ENCODE data around the gene POU6F2.

The POU6F2 gene

GRCh38 chr7:39413636-39414223 lies 436.0 kb downstream of the POU6F2 start:
- no peak for DNase-seq

DNA sequence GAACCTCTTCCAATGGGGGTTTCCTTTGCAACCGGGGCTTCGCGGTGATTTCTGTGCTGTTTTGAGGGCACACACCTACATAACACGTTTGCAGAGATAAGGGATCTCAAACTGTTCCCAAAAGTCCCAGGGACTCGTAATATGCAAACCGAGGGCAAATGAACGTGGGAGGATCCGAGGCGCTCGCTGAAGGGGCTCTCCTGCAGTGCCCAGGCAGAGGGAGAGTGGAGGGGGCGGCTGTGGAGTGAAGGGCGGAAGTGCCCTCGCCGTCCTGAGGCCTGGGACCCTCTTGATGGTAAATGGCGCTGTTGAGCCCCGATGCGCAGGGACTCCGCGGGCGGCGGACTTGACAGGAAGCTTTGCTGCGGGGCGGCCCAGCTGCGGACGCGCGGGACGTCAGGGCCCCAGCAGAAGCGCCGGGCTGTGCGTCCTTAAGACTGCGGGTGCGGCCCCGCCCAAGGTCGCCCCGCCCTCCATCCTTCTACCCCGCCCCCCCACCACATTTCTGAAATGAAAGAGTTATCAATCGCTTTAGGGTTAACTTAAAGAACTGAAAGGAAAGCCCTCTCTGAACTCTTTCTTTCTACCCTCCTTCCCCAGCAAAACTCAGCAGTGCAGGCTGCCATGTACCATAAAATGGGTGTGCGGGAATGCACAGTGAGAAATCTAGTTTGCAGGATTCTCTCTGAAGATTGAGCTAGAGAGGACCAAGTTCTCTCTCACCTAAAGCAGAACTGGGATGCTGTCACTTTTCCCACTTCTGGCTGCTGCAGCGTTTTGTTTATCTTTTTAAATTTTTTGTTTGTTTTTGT lies 436.7 kb downstream of the POU6F2 start:
- peak; percentile 46 for DNase-seq

- no peak for DNase-seq
Observed at GRCh38 chr7:39415091-39415787, 437.5 kb downstream of the POU6F2 start.

- DNase-seq: no peak
Observed at GRCh38 chr7:39416866-39417265, 439.2 kb downstream of the POU6F2 start.

DNA sequence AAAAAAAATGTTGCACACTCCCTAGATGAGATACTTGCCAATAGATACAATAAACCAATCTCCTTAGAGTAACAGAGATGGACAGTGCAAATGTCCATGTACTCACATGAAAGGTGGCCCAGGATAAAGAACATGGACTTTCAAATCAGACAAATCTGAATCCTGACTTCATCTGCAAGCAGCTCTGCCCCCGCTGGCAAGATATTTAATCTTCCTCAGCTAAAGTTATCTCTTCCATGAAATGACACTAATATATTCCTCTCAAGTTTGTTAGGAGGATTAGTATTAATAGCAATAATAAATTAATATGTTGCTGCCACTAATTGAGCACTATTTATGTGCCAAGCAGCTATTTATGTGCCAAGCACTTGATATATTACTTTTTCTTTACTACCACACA lies 439.9 kb downstream of the POU6F2 start:
- no peak for DNase-seq

- no peak for DNase-seq
Observed at GRCh38 chr7:39421251-39421650, 443.5 kb downstream of the POU6F2 start.

- no peak for DNase-seq
Observed at GRCh38 chr7:39421661-39422060, 444.0 kb downstream of the POU6F2 start.

GRCh38 chr7:39428221-39428620 lies 450.5 kb downstream of the POU6F2 start:
- no peak for DNase-seq

GRCh38 chr7:39429421-39429820 lies 451.7 kb downstream of the POU6F2 start:
- DNase-seq: no peak

DNA sequence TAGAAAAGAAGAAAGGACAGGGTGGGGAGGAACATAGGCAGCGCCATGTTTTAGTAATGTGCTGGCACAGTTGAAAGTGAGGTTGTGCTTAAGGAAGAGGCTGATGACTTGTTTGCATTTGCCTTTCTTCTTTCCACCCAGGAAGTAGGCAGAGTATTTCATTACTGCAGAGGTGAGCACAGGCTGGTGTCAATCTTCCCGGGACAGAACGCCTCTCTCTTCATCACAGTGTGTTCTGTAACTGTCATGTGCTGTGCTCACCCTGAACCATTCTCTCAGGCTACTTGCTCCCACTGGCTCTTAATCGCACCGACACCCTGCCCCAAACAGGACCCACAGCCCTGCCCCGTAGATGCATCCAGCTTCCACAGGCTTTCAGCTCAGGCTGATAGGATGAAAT lies 452.7 kb downstream of the POU6F2 start:
- no peak for DNase-seq

GRCh38 chr7:39430909-39431641 lies 453.4 kb downstream of the POU6F2 start:
- DNase-seq: no peak

DNA sequence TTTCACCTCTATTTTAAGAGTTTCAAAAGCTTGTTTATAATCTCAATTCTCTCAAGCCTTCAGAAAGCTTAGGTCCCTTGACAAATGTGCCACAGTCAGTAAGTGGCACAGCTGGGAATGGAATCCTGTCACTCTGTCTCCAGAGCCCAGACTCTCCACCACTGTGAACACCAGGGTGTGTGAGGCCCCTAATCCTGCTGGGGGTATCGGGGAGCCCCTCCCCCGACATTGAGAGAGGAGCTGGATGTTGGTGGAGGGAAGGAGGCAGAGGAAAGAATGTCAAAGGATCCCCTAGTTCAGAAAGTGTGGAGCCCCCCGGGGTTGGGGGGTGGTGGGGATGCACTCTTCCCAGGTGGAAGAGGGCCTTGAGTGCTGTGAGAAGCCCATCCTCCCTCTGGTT lies 454.7 kb downstream of the POU6F2 start:
- no peak for DNase-seq

GRCh38 chr7:39432807-39433416 lies 455.2 kb downstream of the POU6F2 start:
- DNase-seq: no peak

GRCh38 chr7:39433550-39433949 lies 455.8 kb downstream of the POU6F2 start:
- peak; percentile 35 for DNase-seq

DNA sequence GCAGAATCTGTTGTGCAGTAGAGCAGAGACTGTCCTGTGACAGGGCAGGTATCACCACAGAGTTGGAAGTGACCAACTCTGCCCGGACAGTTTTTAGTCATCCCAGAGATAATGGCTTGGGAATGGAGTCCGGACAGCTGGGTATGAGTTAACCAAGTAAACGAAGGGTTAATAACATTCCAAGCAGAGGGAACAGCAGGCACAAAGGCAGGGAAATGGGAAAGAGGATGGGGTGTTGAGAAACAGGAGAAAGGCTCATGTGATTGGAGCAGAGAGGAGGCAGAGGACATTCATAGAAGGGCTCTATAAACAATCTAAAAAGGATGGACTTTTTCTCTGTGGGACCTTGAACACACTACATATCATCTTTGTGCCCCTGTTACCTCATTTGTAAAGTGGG lies 456.3 kb downstream of the POU6F2 start:
- no peak for DNase-seq

DNA sequence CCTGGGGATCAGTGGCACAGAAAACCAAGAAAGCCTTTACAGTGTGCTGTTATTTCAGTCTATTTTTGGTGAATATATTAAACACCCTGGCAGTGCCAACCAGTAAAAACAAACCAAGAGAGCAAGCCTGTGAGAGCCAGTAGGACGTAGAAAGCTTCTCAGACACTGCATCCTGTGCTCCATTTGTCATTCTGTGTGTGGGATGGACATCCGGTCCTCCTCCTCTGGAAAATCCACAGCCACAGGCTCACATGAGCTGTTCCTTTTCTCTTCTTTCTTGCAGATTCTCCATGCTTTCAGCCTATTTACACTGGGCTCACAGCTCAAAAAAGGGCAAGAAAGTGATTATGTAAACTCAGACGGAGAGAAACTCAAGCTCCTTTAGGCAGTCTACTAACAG lies 468.8 kb downstream of the POU6F2 start:
- DNase-seq: no peak

DNA sequence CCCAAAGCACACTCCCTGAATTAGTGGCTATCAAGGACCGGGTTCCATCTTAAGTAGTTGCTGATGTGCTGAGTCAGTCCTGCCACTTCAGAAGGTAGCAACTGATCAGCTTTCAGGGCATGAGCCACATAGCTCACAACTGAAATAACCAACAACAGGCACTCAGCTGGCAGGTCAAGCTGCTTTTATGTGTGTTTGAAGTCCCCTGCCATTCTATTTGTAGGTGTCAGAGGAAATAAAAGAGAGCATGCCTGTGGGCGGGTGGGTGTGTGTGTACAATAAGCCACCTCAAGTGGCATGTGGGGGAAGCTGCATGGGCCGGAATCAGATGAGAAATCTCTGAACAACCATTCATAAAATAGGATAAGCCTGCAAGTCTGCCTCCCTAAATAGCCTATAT lies 474.2 kb downstream of the POU6F2 start:
- DNase-seq: no peak

- DNase-seq: peak; percentile 67
Observed at GRCh38 chr7:39453743-39454355, 476.1 kb downstream of the POU6F2 start.

DNA sequence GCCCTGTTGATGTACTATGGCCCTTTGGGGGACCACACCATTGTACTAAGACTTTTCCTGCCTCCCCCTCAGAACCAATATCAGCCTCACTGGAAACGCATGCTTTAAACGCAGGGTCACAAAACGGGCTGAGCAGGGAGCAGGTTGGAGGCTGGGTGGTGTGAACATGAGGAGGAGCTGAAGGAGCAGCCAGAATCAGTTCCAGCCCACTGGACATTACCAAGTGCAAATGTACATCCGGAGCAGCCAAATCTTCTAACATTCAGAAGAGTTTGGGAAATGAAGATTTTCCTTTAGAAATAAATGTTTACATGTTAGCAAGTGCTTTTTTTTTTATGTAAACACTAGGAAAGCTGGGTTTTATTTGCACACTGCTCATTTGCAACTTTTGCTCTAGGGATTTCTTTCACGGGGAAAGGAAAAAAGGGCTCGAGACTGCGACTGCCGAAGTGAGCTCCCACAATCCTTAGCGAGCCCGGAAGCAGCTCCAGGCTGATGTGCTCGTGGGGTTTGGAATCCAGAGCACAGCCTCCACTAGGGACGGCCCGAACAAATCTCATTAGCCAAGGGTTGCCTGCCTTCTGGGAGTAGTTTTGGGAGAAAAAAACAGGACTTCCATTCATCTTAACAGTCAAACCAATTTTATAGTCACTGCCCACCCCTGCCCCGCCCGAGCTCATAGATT lies 480.5 kb downstream of the POU6F2 start:
- DNase-seq: no peak

DNA sequence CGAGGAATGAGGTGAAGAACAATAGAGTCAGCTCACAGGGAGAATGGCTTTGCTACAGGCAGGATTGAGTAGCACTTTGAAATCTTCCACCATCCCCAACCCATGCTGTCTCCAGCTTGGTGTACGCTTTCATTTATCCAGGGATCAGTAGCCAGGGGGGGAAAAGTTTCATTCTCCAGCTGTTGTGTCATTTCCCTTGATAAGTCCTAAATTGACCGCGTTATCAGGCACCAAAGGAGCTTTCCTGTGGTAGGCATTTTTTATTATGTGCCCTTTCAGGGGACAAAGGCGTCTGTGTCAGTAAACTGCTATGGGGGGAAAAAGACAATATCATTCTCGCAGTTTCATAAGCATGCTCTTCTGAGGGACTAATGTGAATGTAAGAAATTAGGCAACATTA lies 481.9 kb downstream of the POU6F2 start:
- DNase-seq: no peak

DNA sequence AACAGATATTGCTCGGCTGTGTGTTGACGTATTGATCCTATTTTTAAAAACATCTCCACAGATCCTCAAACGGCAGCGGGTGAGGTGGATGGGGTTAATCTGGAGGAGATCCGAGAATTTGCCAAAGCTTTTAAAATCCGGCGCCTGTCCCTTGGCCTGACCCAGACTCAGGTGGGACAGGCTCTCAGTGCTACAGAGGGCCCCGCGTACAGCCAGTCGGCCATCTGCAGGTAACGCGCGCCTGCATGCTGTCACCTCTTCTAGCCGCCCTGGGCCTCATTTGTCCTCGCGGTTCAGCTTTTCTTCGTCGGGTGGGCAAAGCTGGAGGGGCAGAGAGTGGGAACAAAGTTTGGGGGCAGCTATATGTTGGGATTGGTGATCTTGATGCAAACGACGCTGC lies 482.8 kb downstream of the POU6F2 start:
- no peak for DNase-seq

DNA sequence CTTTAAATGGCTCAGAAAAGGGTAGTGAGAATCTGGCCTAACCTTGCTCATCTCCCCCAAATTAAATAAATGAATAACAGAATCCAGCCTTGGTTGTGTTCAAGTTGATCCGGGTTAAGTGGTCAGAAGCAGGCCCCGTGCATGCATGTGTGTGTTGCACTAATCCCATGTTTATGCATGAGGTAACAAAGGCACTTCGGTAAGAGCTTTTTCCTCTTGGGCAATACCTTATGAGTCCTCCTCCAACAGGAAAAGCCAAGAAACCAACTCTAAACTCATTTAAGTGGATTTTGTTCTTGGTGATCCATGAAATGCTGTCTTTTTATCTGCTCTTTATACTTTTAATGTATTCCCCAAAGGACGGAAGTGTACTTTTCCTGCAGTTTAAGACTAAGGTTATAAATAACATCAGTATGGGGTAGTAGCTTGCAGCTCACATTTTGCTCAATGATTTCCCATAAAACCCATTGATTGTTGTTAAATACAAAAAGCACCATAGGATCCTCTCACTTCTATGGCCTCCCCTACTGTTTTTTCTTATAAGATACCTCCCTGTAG lies 483.6 kb downstream of the POU6F2 start:
- peak; percentile 3 for DNase-seq
